Natural killer cell (primary cell): ENCODE data around the gene HDLBP. TPM values are rescaled to one million over a fixed set of nuclear protein-coding genes. Genes with fewer than 3 reads are reported as not detected.
A peak's percentile ranks its signal among the peaks of the same experiment; 100 is the strongest.

ENCODE experiments used
- ATAC-seq, 3 donors: fragments of 150-1000 bp in 2 of 3; fragments of 200-7000 bp in 1 of 3; cut with Tn5 transposase; 1 replicate in 1 of 3; 2 replicates in 2 of 3; pipeline ENCODE4 v1.10.0; 2021; ENCODE audit warnings: mild to moderate bottlenecking in 2 of 3, moderate library complexity in 2 of 3
- DNase-seq, 2 donors: peaks; one replicate each; pipeline versions ENCODE4 v3.0.0 to v3.0.0-alpha.2; 2013 to 2021; ENCODE audit warnings: mixed read lengths in 1 of 2
- H3K27ac ChIP-seq: one replicate; pipeline ENCODE4 v1.5.1; 2013; ENCODE audit warnings: mild to moderate bottlenecking, low read length
- H3K27me3 ChIP-seq: one replicate; pipeline ENCODE4 v1.6.1; 2013; ENCODE audit warnings: low read length; ENCODE audit not compliant: control insufficient read depth, insufficient read depth
- H3K36me3 ChIP-seq: one replicate; pipeline ENCODE4 v1.6.1; 2013; ENCODE audit warnings: low read length; ENCODE audit not compliant: control insufficient read depth, insufficient read depth
- H3K4me1 ChIP-seq: one replicate; pipeline ENCODE4 v1.6.1; 2013; ENCODE audit warnings: low read length; ENCODE audit not compliant: control insufficient read depth, insufficient read depth
- H3K4me3 ChIP-seq: one replicate; pipeline ENCODE4 v1.5.1; 2013; ENCODE audit warnings: low read length
- H3K9me3 ChIP-seq: one replicate; pipeline ENCODE4 v1.6.1; 2013; ENCODE audit warnings: low read length; ENCODE audit not compliant: control insufficient read depth, insufficient read depth
- H3K27ac Mint-ChIP-seq, 2 donors: one replicate each; pipeline ENCODE4 v1.8.0; 2022; ENCODE audit warnings: mild to moderate bottlenecking in 2 of 2, mixed read lengths in 2 of 2, moderate library complexity in 1 of 2
- H3K27me3 Mint-ChIP-seq, 2 donors: one replicate each; pipeline ENCODE4 v1.8.0; 2022; ENCODE audit warnings: low read depth in 2 of 2, mixed read lengths in 2 of 2
- H3K36me3 Mint-ChIP-seq: one replicate; pipeline ENCODE4 v1.8.0; 2022; ENCODE audit warnings: mixed read lengths
- H3K4me1 Mint-ChIP-seq, 2 donors: one replicate each; pipeline ENCODE4 v1.8.0; 2022; ENCODE audit warnings: mixed read lengths in 2 of 2
- H3K4me3 Mint-ChIP-seq: one replicate; pipeline ENCODE4 v1.8.0; 2022; ENCODE audit warnings: mild to moderate bottlenecking, moderate library complexity, mixed read lengths
- H3K9me3 Mint-ChIP-seq, 2 donors: one replicate each; pipeline ENCODE4 v1.8.0; 2022; ENCODE audit warnings: mixed read lengths in 2 of 2
- CTCF ChIP-seq: fragments of 200-600 bp; IDR thresholded peaks from one replicate; pipeline ENCODE4 v1.8.0; 2022; ENCODE audit warnings: antibody characterized with exemption
- WGBS: methylation state at CpG from one replicate; pipeline ENCODE4 v1.1.7; 2013; ENCODE audit warnings: missing lambda C conversion rate; ENCODE audit not compliant: insufficient coverage; 5-methylcytosine and 5-hydroxymethylcytosine counted together
- intact Hi-C: fragments of 100-400 bp; cut with micrococcal nuclease; formaldehyde crosslinking; loops from one replicate; pipeline ENCODE4 v1.14.2; 2022
- total RNA-seq, 4 donors: library from RNA; stranded (reverse); fragments of 120-200 nt in 1 of 4; gene quantifications; one replicate each; pipeline versions ENCODE4 v1.2.3 to v1.2.4, GENCODE V29; 2013 to 2022

HDLBP gene
- total RNA-seq, 3 donors from 2014 or later (not counting 1 experiment from before 2014, with no cell fraction given), result 170 to 200 (median 177) TPM

GRCh38 chr2:241257419-241258032 is 57.9 kb downstream of the HDLBP start:
- Histone ChIP-seq H3K27me3 (no peaks in the 10 kb centered on the region), H3K9me3 (no peaks in the 10 kb centered on the region), H3K36me3 (peaks cover 69% of the 10 kb centered on the region), H3K27ac (peak overlapping the region; percentile 37), H3K4me1 (peaks cover 9% of the 10 kb centered on the region), H3K4me3 (no peak overlapping the region)
- H3K4me1 Mint-ChIP-seq, result peaks cover 19 to 23% of the 10 kb centered on the region in 2 donors
- peak overlapping the region; percentile 76 to 86 for H3K27ac Mint-ChIP-seq
- ATAC-seq (peak; percentile 64 to 88 (median 73)), DNase-seq (peak in 1 of 2 donors; percentile 21)
- peak overlapping the region; percentile 75 for H3K4me3 Mint-ChIP-seq
- H3K27me3 Mint-ChIP-seq, result no peaks in the 10 kb centered on the region
- peak; percentile 27 for TF ChIP-seq CTCF
- H3K36me3 Mint-ChIP-seq, result peaks cover 8% of the 10 kb centered on the region
- no peaks in the 10 kb centered on the region for H3K9me3 Mint-ChIP-seq
- intact Hi-C loops, result no loop called here
- 81% methylated on average over 9 of the region's 11 CpGs for WGBS

GRCh38 chr2:241256168-241256545 is 59.3 kb downstream of the HDLBP start:
- Mint-ChIP-seq H3K4me3 (no peak overlapping the region), H3K36me3 (peaks cover 6% of the 10 kb centered on the region), H3K9me3 (no peaks in the 10 kb centered on the region), H3K27me3 (no peaks in the 10 kb centered on the region), H3K27ac (peak overlapping the region in 1 of 2 donors; percentile 86), H3K4me1 (peaks cover 19 to 23% of the 10 kb centered on the region in 2 donors)
- ATAC-seq, result no peak
- TF ChIP-seq CTCF, result no peak
- DNase-seq, result no peak
- H3K27ac ChIP-seq, result no peak overlapping the region
- H3K9me3 ChIP-seq, result no peaks in the 10 kb centered on the region
- peaks cover 66% of the 10 kb centered on the region for H3K36me3 ChIP-seq
- no peak overlapping the region for H3K4me3 ChIP-seq
- 96% methylated on average over 9 of the region's 11 CpGs for WGBS
- intact Hi-C loops, result no loop called here
- H3K27me3 ChIP-seq, result no peaks in the 10 kb centered on the region
- peaks cover 9% of the 10 kb centered on the region for H3K4me1 ChIP-seq

GRCh38 chr2:241255542-241256167 is 59.8 kb downstream of the HDLBP start:
- no peak overlapping the region for H3K4me3 ChIP-seq
- WGBS, result 87% methylated on average over 13 of the region's 13 CpGs
- DNase-seq (no peak), ATAC-seq (no peak)
- H3K36me3 Mint-ChIP-seq, result peaks cover 6% of the 10 kb centered on the region
- intact Hi-C loops, result no loop called here
- peaks cover 65% of the 10 kb centered on the region for H3K36me3 ChIP-seq
- H3K4me1 ChIP-seq, result peaks cover 9% of the 10 kb centered on the region
- H3K9me3 Mint-ChIP-seq, result no peaks in the 10 kb centered on the region
- no peak overlapping the region for H3K27ac ChIP-seq
- no peak overlapping the region for H3K27ac Mint-ChIP-seq
- H3K4me3 Mint-ChIP-seq, result no peak overlapping the region
- H3K27me3 Mint-ChIP-seq, result no peaks in the 10 kb centered on the region
- no peak for TF ChIP-seq CTCF
- no peaks in the 10 kb centered on the region for H3K27me3 ChIP-seq
- H3K4me1 Mint-ChIP-seq, result peaks cover 19 to 23% of the 10 kb centered on the region in 2 donors
- H3K9me3 ChIP-seq, result no peaks in the 10 kb centered on the region
